Thymus (tissue), 11 donors: ENCODE data around the gene WDR31. TPM values are rescaled to one million over a fixed set of nuclear protein-coding genes. Genes with fewer than 3 reads are reported as not detected.

Source experiments
- DNase-seq, 9 donors: peaks; one replicate each; pipeline ENCODE4 v3.0.0-alpha.2; 2013; ENCODE audit warnings: low spot score in 9 of 9, low read depth in 6 of 9, missing footprints in 1 of 9
- H3K27ac ChIP-seq, 2 donors: one replicate each; pipeline ENCODE4 v1.5.1; 2013; ENCODE audit warnings: control low read depth in 1 of 2, low read depth in 1 of 2, low read length in 1 of 2, mild to moderate bottlenecking in 1 of 2, moderate library complexity in 1 of 2
- H3K27me3 ChIP-seq, 2 donors: one replicate each; pipeline ENCODE4 v1.5.1; 2013; ENCODE audit warnings: low read length in 1 of 2; ENCODE audit not compliant: control insufficient read depth in 2 of 2, insufficient read depth in 1 of 2
- H3K36me3 ChIP-seq, 2 donors: one replicate each; pipeline ENCODE4 v1.5.1; 2013; ENCODE audit warnings: low read length in 1 of 2, mild to moderate bottlenecking in 1 of 2, moderate library complexity in 1 of 2; ENCODE audit not compliant: control insufficient read depth in 2 of 2, insufficient read depth in 2 of 2
- H3K4me1 ChIP-seq, 2 donors: one replicate each; pipeline ENCODE4 v1.5.1; 2013; ENCODE audit warnings: low read length in 2 of 2; ENCODE audit not compliant: control insufficient read depth in 2 of 2, insufficient read depth in 2 of 2
- H3K4me3 ChIP-seq, 2 donors: one replicate each; pipeline ENCODE4 v1.5.1; 2013; ENCODE audit warnings: low read length in 2 of 2, control low read depth in 1 of 2, mild to moderate bottlenecking in 1 of 2
- H3K9me3 ChIP-seq, 2 donors: one replicate each; pipeline ENCODE4 v1.5.1; 2013; ENCODE audit warnings: low read length in 1 of 2, mild to moderate bottlenecking in 1 of 2; ENCODE audit not compliant: control insufficient read depth in 2 of 2, insufficient read depth in 1 of 2
- WGBS: extraction: QIAGEN DNeasy Blood & Tissue Kit; methylation state at CpG from one replicate; pipeline ENCODE4 v1.1.7; 2013; 5-methylcytosine and 5-hydroxymethylcytosine counted together
- polyA plus RNA-seq: library from polyadenylated mRNA; stranded (reverse); fragments of 200-250 nt; gene quantifications from one replicate; pipeline ENCODE4 v1.2.3, GENCODE V29; 2013
- total RNA-seq: library from RNA; stranded (reverse); fragments of 120-200 nt; gene quantifications from one replicate; pipeline ENCODE4 v1.2.4, GENCODE V29; 2013
- donor health status: healthy.

Gene WDR31
- total and polyA plus RNA-seq, 2 donors: 0.76 to 1.3 TPM

DNA sequence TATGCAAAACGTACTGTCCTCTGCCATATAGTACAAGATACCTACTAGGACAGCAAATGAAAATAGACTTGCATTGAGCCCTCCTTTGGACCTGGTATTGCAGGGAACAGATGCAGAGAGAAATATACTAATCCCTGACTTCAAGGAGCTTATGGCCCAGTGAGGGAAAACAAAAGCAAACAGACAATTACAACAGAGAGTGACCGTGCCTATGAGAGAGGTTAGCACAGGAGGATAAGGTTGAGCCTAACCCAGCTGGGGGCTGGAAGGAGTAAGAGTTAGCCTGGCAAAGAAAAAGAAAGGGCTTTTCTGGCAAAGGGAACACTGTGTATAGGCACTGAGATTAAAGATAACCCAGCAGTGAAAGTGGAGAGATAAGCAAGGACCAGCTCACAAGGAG lies 70.2 kb downstream of the WDR31 start:
- DNase-seq: no peak
- H3K27me3 ChIP-seq: no peaks in the 10 kb centered on the region
- peaks cover 39 to 62% of the 10 kb centered on the region in 2 donors for H3K36me3 ChIP-seq
- no peaks in the 10 kb centered on the region for H3K4me1 ChIP-seq
- no peak overlapping the region for H3K4me3 ChIP-seq
- over 99% methylated on average over 2 of the region's 2 CpGs for WGBS
- H3K9me3 ChIP-seq: no peaks in the 10 kb centered on the region
- H3K27ac ChIP-seq: no peak overlapping the region

- DNase-seq: no peak
- no peak overlapping the region for H3K27ac ChIP-seq
- peaks cover 39 to 62% of the 10 kb centered on the region in 2 donors for H3K36me3 ChIP-seq
- no peaks in the 10 kb centered on the region for H3K27me3 ChIP-seq
- H3K9me3 ChIP-seq: no peaks in the 10 kb centered on the region
- no peak overlapping the region for H3K4me3 ChIP-seq
- 98% methylated on average over 2 of the region's 2 CpGs for WGBS
- H3K4me1 ChIP-seq: no peaks in the 10 kb centered on the region
Measured at GRCh38 chr9:113269355-113269754, 70.7 kb downstream of the WDR31 start.

DNA sequence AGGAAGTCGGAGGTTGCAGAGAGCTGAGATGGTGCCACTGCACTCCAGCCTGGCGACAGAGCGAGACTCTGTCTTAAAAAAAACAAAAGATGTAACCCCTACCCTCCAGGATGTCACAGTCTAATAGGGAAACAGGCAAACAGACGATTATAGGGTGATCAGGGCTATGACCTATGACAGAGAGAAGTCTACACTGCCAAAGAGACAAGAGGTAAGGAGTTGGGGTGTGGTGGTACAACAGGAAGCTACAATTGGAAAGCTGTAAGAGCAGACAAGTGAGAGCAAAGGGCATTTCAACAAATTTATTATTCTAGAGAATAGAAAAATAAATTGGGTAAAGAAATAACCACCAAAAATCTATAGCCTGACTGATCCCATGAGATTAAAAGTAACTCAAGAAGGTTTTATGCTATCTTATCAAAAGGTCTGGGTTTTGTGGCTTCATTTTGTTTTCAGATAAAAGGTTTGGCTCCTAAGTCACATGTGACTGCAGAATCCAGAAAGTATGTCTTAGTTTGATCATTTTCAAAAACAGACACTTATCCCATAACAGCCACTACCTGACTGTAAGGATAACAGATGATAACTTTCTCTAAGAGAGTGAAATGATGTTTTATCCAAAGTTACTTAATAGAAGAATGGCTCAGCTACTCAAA lies 72.0 kb downstream of the WDR31 start:
- WGBS: 97% methylated on average over 4 of the region's 4 CpGs
- Histone ChIP-seq H3K9me3 (no peaks in the 10 kb centered on the region), H3K27ac (no peak overlapping the region), H3K36me3 (peaks cover 39 to 58% of the 10 kb centered on the region in 2 donors), H3K4me3 (no peak overlapping the region), H3K27me3 (no peaks in the 10 kb centered on the region), H3K4me1 (no peaks in the 10 kb centered on the region)
- no peak for DNase-seq

DNA sequence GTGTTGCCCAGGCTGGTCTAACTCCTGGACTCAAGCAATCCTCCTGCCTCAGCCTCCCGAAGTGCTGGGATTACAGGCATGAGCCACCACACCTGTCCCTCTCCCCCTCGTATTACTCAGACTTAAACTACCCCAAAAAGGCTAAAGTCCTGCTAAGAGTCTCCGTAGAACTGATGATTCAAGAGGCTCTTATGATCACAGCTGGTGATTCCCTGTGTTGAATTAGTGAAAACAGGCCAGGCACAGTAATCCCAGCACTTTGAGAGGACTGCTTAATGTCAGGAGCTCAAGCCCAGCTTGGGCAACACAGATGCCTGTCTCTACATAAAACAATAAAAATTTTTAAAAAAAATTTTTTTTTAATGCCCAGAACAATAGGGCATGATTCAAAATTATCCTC lies 73.9 kb downstream of the WDR31 start:
- H3K9me3 ChIP-seq: no peaks in the 10 kb centered on the region
- H3K27ac ChIP-seq: no peak overlapping the region
- WGBS: 97% methylated on average over 3 of the region's 3 CpGs
- no peak for DNase-seq
- H3K4me3 ChIP-seq: no peak overlapping the region
- peaks cover 25 to 39% of the 10 kb centered on the region in 2 donors for H3K36me3 ChIP-seq
- no peaks in the 10 kb centered on the region for H3K4me1 ChIP-seq
- no peaks in the 10 kb centered on the region for H3K27me3 ChIP-seq

Other genes starting within 250 kb of the WDR31 start
- 11.8 TPM for gene SLC31A2, start 189.3 kb downstream of the WDR31 start, total RNA-seq
- gene SLC31A2, start 189.3 kb downstream of the WDR31 start, polyA plus RNA-seq: 20.7 TPM
- gene FKBP15, start 119.0 kb downstream of the WDR31 start, total RNA-seq: 19.3 TPM
- gene FKBP15, start 119.0 kb downstream of the WDR31 start, polyA plus RNA-seq: 14.8 TPM
- 5.4 TPM for gene SLC31A1, start 118.7 kb downstream of the WDR31 start, total RNA-seq
- gene SLC31A1, start 118.7 kb downstream of the WDR31 start, polyA plus RNA-seq: 6.4 TPM
- gene CDC26, start 64.7 kb downstream of the WDR31 start, total RNA-seq: 45.2 TPM
- gene CDC26, start 64.7 kb downstream of the WDR31 start, polyA plus RNA-seq: 45.5 TPM
- 22.8 TPM for gene PRPF4, start 64.6 kb downstream of the WDR31 start, total RNA-seq
- 18.5 TPM for gene PRPF4, start 64.6 kb downstream of the WDR31 start, polyA plus RNA-seq
- gene RNF183, start 36.9 kb downstream of the WDR31 start, total RNA-seq: 0.24 TPM
- 0.46 TPM for gene RNF183, start 36.9 kb downstream of the WDR31 start, polyA plus RNA-seq
- 2.3 TPM for gene BSPRY, start 9.3 kb upstream of the WDR31 start, total RNA-seq
- gene BSPRY, start 9.3 kb upstream of the WDR31 start, polyA plus RNA-seq: 6.1 TPM
- 11.3 TPM for gene HDHD3, start 36.7 kb upstream of the WDR31 start, total RNA-seq
- gene HDHD3, start 36.7 kb upstream of the WDR31 start, polyA plus RNA-seq: 21.6 TPM
- gene ALAD, start 61.0 kb upstream of the WDR31 start, total RNA-seq: 12.7 TPM
- 29.9 TPM for gene ALAD, start 61.0 kb upstream of the WDR31 start, polyA plus RNA-seq
- gene POLE3, start 70.4 kb upstream of the WDR31 start, total RNA-seq: 78.9 TPM
- 47.8 TPM for gene POLE3, start 70.4 kb upstream of the WDR31 start, polyA plus RNA-seq
- 0.47 TPM for gene C9orf43, start 70.5 kb upstream of the WDR31 start, total RNA-seq
- gene C9orf43, start 70.5 kb upstream of the WDR31 start, polyA plus RNA-seq: 0.75 TPM
- gene RGS3, start 123.5 kb upstream of the WDR31 start, total RNA-seq: 21.4 TPM
- gene RGS3, start 123.5 kb upstream of the WDR31 start, polyA plus RNA-seq: 16.5 TPM